Keratinocyte (primary cell): ENCODE measurements around the gene FOXK1. TPM values are rescaled to one million over a fixed set of nuclear protein-coding genes. Genes with fewer than 3 reads are reported as not detected.

ENCODE experiments used
- DNase-seq: peaks from one replicate; pipeline ENCODE4 v3.0.0-alpha.2; 2011; ENCODE audit warnings: low read depth, missing footprints, low spot score
- FAIRE-seq: peaks from 2 replicates; lab custom pipeline; 2011; peaks lifted over from hg19 to GRCh38; lab: Jason Lieb, UNC
- H2AFZ ChIP-seq: 2 replicates; pipeline ENCODE4 v1.6.0; 2012; ENCODE audit warnings: low read length, control low read depth, inconsistent platforms; ENCODE audit not compliant: control insufficient read depth
- H3K27ac ChIP-seq: 2 replicates; pipeline ENCODE4 v1.5.1; 2011; ENCODE audit warnings: low read length; ENCODE audit not compliant: control insufficient read depth, insufficient read depth
- H3K27me3 ChIP-seq: 3 replicates; pipeline ENCODE4 v1.6.0; 2011; ENCODE audit warnings: low read length; ENCODE audit not compliant: control insufficient read depth, insufficient read depth; ENCODE audit errors: extremely low read depth
- H3K36me3 ChIP-seq, 2 experiments: 2 replicates in 1 of 2; 3 replicates in 1 of 2; pipeline ENCODE4 v1.5.1; 2011; ENCODE audit warnings: low read length in 2 of 2, mild to moderate bottlenecking in 1 of 2; ENCODE audit not compliant: control insufficient read depth in 2 of 2, insufficient read depth in 2 of 2; ENCODE audit errors: extremely low read depth in 1 of 2
- H3K4me1 ChIP-seq: 3 replicates; pipeline ENCODE4 v1.5.1; 2011; ENCODE audit warnings: low read length; ENCODE audit not compliant: control insufficient read depth, insufficient read depth; ENCODE audit errors: extremely low read depth
- H3K4me2 ChIP-seq: 3 replicates; pipeline ENCODE4 v1.6.0; 2011; ENCODE audit warnings: low read depth, low read length; ENCODE audit not compliant: control insufficient read depth, insufficient read depth; ENCODE audit errors: extremely low read depth
- H3K4me3 ChIP-seq, 3 experiments: fragments of 200-600 bp in 1 of 3; sonication (generic) in 1 of 3; 2 replicates in 2 of 3; 3 replicates in 1 of 3; pipeline ENCODE4 v1.5.1; 2011 to 2016; ENCODE audit warnings: low read length in 3 of 3, mild to moderate bottlenecking in 3 of 3, control low read depth in 2 of 3, inconsistent platforms in 1 of 3, low read depth in 1 of 3, mixed read lengths in 1 of 3, mixed run types in 1 of 3, moderate library complexity in 1 of 3; ENCODE audit not compliant: control insufficient read depth in 2 of 3, insufficient read depth in 2 of 3; ENCODE audit errors: extremely low read depth in 1 of 3
- H3K79me2 ChIP-seq: 2 replicates; pipeline ENCODE4 v1.6.0; 2012; ENCODE audit warnings: low read length; ENCODE audit not compliant: control insufficient read depth, insufficient read depth
- H3K9ac ChIP-seq: 3 replicates; pipeline ENCODE4 v1.6.0; 2011; ENCODE audit warnings: low read length; ENCODE audit not compliant: control insufficient read depth, insufficient read depth; ENCODE audit errors: extremely low read depth
- H3K9me1 ChIP-seq: 3 replicates; pipeline ENCODE4 v1.6.0; 2011; ENCODE audit warnings: low read length; ENCODE audit not compliant: control insufficient read depth, insufficient read depth; ENCODE audit errors: extremely low read depth
- H3K9me3 ChIP-seq: 2 replicates; pipeline ENCODE4 v1.5.1; 2012; ENCODE audit warnings: low read depth, low read length; ENCODE audit not compliant: control insufficient read depth
- H4K20me1 ChIP-seq: 3 replicates; pipeline ENCODE4 v1.6.0; 2011; ENCODE audit warnings: low read length; ENCODE audit not compliant: control insufficient read depth, insufficient read depth; ENCODE audit errors: extremely low read depth
- CTCF ChIP-seq, 3 experiments: IDR thresholded peaks in 1 of 3; conservative IDR thresholded peaks in 1 of 3; optimal IDR thresholded peaks in 1 of 3; 2 replicates in 2 of 3; 3 replicates in 1 of 3; pipeline versions ENCODE3 to v1.5.1; 2011; ENCODE audit warnings: low read length in 3 of 3, mild to moderate bottlenecking in 3 of 3, moderate library complexity in 2 of 3, control low read depth in 1 of 3, inconsistent platforms in 1 of 3; ENCODE audit not compliant: insufficient read depth in 2 of 3; ENCODE audit errors: extremely low read depth in 1 of 3
- EZH2 ChIP-seq: IDR thresholded peaks from one replicate; pipeline ENCODE4 v1.6.1; 2012; ENCODE audit warnings: inconsistent platforms, mild to moderate bottlenecking, low read length, moderate library complexity
- dilution Hi-C: fragments of 300-500 bp; cut with MboI; formaldehyde crosslinking; loops from one replicate; pipeline ENCODE4 v1.7.0; 2020; ENCODE audit warnings: low sequenced_read_pairs; ENCODE audit not compliant: extremely low pct_ligation_motif_present
- polyA plus RNA-seq, 5 experiments: library from polyadenylated mRNA; depleted of rRNA in 3 of 5; stranded (reverse) in 3 of 5; stranded (forward) in 1 of 5; unstranded in 1 of 5; fragments of >200 nt; gene quantifications; 1 replicate in 1 of 5; 2 replicates in 3 of 5; 3 replicates in 1 of 5; pipeline versions ENCODE4 v1.2.1 to v1.2.3, GENCODE V29; 2011 to 2012; ENCODE audit warnings: missing spikeins in 2 of 5, low read depth in 1 of 5, low replicate concordance in 1 of 5

FOXK1 gene
- polyA plus RNA-seq, 1 donor (not counting 4 experiments of a cell fraction or from before 2014, with no cell fraction given) = 4.4 TPM

- no peak overlapping the region for H3K9ac ChIP-seq
- no peaks in the 10 kb centered on the region for H3K79me2 ChIP-seq
- no peaks in the 10 kb centered on the region for H3K4me1 ChIP-seq
- no peaks in the 10 kb centered on the region for H3K9me3 ChIP-seq
- H3K27me3 ChIP-seq = peaks cover 30% of the 10 kb centered on the region
- H3K27ac ChIP-seq = no peak overlapping the region
- dilution Hi-C loops = no loop called here
- DNase-seq (no peak), FAIRE-seq (no peak)
- no peaks in the 10 kb centered on the region for H4K20me1 ChIP-seq
- no peak overlapping the region for H2AFZ ChIP-seq
- no peak overlapping the region for H3K4me3 ChIP-seq
- H3K4me2 ChIP-seq = no peak overlapping the region
- no peak for TF ChIP-seq EZH2
- TF ChIP-seq CTCF (optimal IDR thresholded peaks at IDR 0.05 in 1 of 3, IDR thresholded peaks at IDR 0.05 in 1 of 3, conservative IDR thresholded peaks at IDR 0.05 in 1 of 3; ENCODE audit: extremely low read depth in 1 of 3, insufficient read depth in 2 of 3, low read length in 3 of 3) = no peak
- H3K36me3 ChIP-seq = no peaks in the 10 kb centered on the region
- no peaks in the 10 kb centered on the region for H3K9me1 ChIP-seq
These were observed 123.8 kb downstream of the FOXK1 start for GRCh38 chr7:4805984-4806300.

- Histone ChIP-seq H3K4me1 (no peaks in the 10 kb centered on the region), H3K79me2 (no peaks in the 10 kb centered on the region), H2AFZ (no peak overlapping the region), H3K9me3 (no peaks in the 10 kb centered on the region), H3K4me3 (no peak overlapping the region), H4K20me1 (no peaks in the 10 kb centered on the region), H3K9me1 (no peaks in the 10 kb centered on the region), H3K9ac (no peak overlapping the region), H3K27ac (no peak overlapping the region), H3K4me2 (no peak overlapping the region), H3K36me3 (no peaks in the 10 kb centered on the region), H3K27me3 (peaks cover 30% of the 10 kb centered on the region)
- no peak for FAIRE-seq
- TF ChIP-seq CTCF (optimal IDR thresholded peaks at IDR 0.05 in 1 of 3, IDR thresholded peaks at IDR 0.05 in 1 of 3, conservative IDR thresholded peaks at IDR 0.05 in 1 of 3; ENCODE audit: extremely low read depth in 1 of 3, insufficient read depth in 2 of 3, low read length in 3 of 3) = no peak
- TF ChIP-seq EZH2 = no peak
- DNase-seq = no peak
- dilution Hi-C loops = no loop called here
These were observed 125.0 kb downstream of the FOXK1 start for GRCh38 chr7:4806983-4807597.
